Psoas muscle (tissue), 8 donors: ENCODE results near the gene CFAP97D1. TPM values are rescaled to one million over a fixed set of nuclear protein-coding genes. Genes with fewer than 3 reads are reported as not detected.

Source experiments
- ATAC-seq, 4 donors: fragments of 200-7000 bp; cut with Tn5 transposase; one replicate each; pipeline ENCODE4 v1.9.1; 2020; ENCODE audit warnings: moderate library complexity in 3 of 4, mild to moderate bottlenecking in 2 of 4
- DNase-seq, 2 donors: peaks; one replicate each; pipeline ENCODE4 v3.0.0-alpha.2; 2020
- H3K27ac ChIP-seq: fragments of 200-600 bp; one replicate; pipeline ENCODE4 v1.8.0; 2022
- H3K27me3 ChIP-seq, 3 donors: fragments of 200-600 bp in 1 of 3; one replicate each; pipeline versions ENCODE4 v1.6.1 to v1.8.0; 2013 to 2022; ENCODE audit warnings: low read length in 2 of 3, mild to moderate bottlenecking in 2 of 3, moderate library complexity in 1 of 3; ENCODE audit not compliant: insufficient read depth in 3 of 3
- H3K36me3 ChIP-seq, 2 donors: fragments of 200-600 bp in 1 of 2; one replicate each; pipeline versions ENCODE4 v1.6.1 to v1.8.0; 2013 to 2022; ENCODE audit warnings: low read depth in 1 of 2, mild to moderate bottlenecking in 1 of 2, moderate library complexity in 1 of 2; ENCODE audit not compliant: insufficient read depth in 1 of 2
- H3K4me1 ChIP-seq: fragments of 200-600 bp; one replicate; pipeline ENCODE4 v1.8.0; 2022
- H3K4me3 ChIP-seq: fragments of 200-600 bp; one replicate; pipeline ENCODE4 v1.8.0; 2022; ENCODE audit warnings: mild to moderate bottlenecking
- H3K9me3 ChIP-seq: fragments of 200-600 bp; one replicate; pipeline ENCODE4 v1.8.0; 2022
- CTCF ChIP-seq: fragments of 200-600 bp; IDR thresholded peaks from one replicate; pipeline ENCODE4 v1.8.0; 2022; ENCODE audit warnings: antibody characterized with exemption
- WGBS, 3 donors: extraction: QIAGEN DNeasy Blood & Tissue Kit; methylation state at CpG; one replicate each; pipeline versions ENCODE4 v1.1.6 to v1.1.7; 2013; 5-methylcytosine and 5-hydroxymethylcytosine counted together
- intact Hi-C, 2 donors: fragments of 100-400 bp; cut with DNase I; formaldehyde crosslinking; loops; one replicate each; pipeline versions ENCODE4 v1.11.0 to v1.14.2; 2022
- polyA plus RNA-seq, 3 donors: library from polyadenylated mRNA; stranded (reverse); fragments of 200-250 nt; gene quantifications; one replicate each; pipeline ENCODE4 v1.2.3, GENCODE V29; 2013
- total RNA-seq, 4 donors: library from RNA; stranded (reverse); fragmentation: NEBNext Ultra II Directional in 2 of 4; extraction: Animal tissue kit (Norgen Biotek cat#: 25700) in 2 of 4; gene quantifications; one replicate each; pipeline versions ENCODE4 v1.2.1 to v1.2.4, GENCODE V29; 2021 to 2023
- donor health status: healthy with polysubstance abuse.
- donor health status: DM: no; HTN: no; CAD: no; lungs with moderate emphysema.
- donor health status: Bipolar disorder and iron deficiency.
- donor health status: healthy.
- donor health status: DM: yes; HTN: yes; CAD: no.
- donor health status: DM: no; HTN: no; CAD: no.
- donor health status: DM: no; HTN: no; CAD: no.
- donor health status: DM: yes; HTN: yes; CAD: no.

The CFAP97D1 gene
- total and polyA plus RNA-seq, 7 donors, result 0.01 to 0.17 TPM; not detected in 5

GRCh38 chr17:43768382-43768781 lies 11.9 kb upstream of the CFAP97D1 start:
- ATAC-seq, result peak in 3 of 4 donors; percentile 32 to 64 (median 60)
- Histone ChIP-seq H3K4me1 (peaks cover 47% of the 10 kb centered on the region), H3K27ac (peak overlapping the region; percentile 46), H3K4me3 (no peak overlapping the region), H3K36me3 (peaks cover 11 to 81% of the 10 kb centered on the region in 2 donors), H3K27me3 (no peaks in the 10 kb centered on the region), H3K9me3 (no peaks in the 10 kb centered on the region)
- TF ChIP-seq CTCF, result no peak
- 26 to 51% (median 28%) methylated on average over 9 of the region's 9 CpGs for WGBS, 3 donors
- DNase-seq, result peak in 1 of 2 donors; percentile 45
- intact Hi-C loops, result no loop called here

DNA sequence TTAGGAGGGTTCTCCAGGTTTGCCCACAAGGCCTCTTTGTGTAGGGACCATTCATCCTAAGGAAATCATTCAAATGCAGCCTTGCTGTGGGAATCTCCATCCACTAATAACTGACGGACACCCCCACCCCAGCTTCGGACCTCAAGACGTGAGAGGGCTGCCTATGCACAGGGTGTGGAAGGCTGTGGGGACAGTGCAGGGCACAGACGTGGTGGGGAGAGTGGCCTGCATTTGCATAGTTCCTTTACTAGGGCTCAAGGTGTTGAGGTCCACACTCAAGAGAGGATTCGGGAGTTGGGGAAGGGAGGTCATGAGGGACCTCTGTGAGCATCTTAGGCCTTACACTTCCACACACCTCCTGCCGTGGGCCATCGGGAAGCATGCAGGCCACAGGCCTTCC lies 11.3 kb upstream of the CFAP97D1 start:
- peaks cover 11 to 86% of the 10 kb centered on the region in 2 donors for H3K36me3 ChIP-seq
- no peaks in the 10 kb centered on the region for H3K9me3 ChIP-seq
- DNase-seq, result no peak
- no peaks in the 10 kb centered on the region for H3K27me3 ChIP-seq
- no peak for TF ChIP-seq CTCF
- 83 to 92% (median 85%) methylated on average over 7 of the region's 7 CpGs for WGBS, 3 donors
- H3K27ac ChIP-seq, result peak overlapping the region; percentile 46
- H3K4me1 ChIP-seq, result peaks cover 51% of the 10 kb centered on the region
- H3K4me3 ChIP-seq, result no peak overlapping the region
- ATAC-seq, result no peak
- intact Hi-C loops, result no loop called here

DNA sequence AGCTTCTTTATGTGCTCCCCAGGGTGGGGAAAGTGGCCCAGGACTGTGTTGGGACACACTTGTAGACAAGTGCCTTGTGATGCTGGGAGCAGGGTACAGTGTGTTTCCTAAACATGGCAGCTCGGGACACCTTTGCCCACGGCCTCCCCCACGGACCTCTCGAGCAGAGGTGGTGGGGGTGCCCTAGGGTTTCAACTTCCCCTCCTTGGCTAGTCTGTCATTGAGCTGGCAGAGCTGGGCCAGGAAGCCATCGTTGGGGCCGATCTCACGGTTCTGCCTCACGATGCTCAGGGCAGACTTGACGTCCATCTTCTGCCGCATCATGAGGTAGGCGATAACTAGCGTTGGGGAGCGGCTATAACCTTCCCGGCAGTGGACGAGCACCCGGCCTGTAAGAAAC lies 10.8 kb upstream of the CFAP97D1 start:
- peaks cover 11 to 91% of the 10 kb centered on the region in 2 donors for H3K36me3 ChIP-seq
- H3K27me3 ChIP-seq, result no peaks in the 10 kb centered on the region
- WGBS, 3 donors, result 74 to 89% (median 83%) methylated on average over 16 of the region's 16 CpGs
- intact Hi-C loops, result no loop called here
- no peak overlapping the region for H3K4me3 ChIP-seq
- no peaks in the 10 kb centered on the region for H3K9me3 ChIP-seq
- peaks cover 56% of the 10 kb centered on the region for H3K4me1 ChIP-seq
- H3K27ac ChIP-seq, result peak overlapping the region; percentile 46
- no peak for DNase-seq
- TF ChIP-seq CTCF, result no peak
- no peak for ATAC-seq

DNA sequence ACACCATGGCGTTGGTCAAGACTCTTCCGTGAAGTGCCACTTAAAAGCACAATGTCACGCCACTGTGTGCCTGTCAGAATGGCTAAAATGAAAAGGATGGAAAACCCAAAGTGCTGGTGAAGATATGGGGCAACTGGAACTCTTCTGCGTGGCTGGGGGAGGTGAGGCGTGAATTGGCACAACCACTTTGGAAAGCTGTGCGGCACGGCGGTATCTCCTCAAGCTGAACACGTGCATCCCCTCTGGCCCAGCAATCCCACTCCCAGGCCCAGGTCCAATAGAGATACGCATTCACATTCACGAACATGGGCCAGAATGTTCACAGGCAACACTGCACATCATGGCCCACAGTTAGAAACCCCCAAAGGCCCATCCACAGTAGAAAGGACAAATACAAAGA lies 10.4 kb upstream of the CFAP97D1 start:
- no peak for ATAC-seq
- intact Hi-C loops, result no loop called here
- Histone ChIP-seq H3K9me3 (no peaks in the 10 kb centered on the region), H3K4me3 (no peak overlapping the region), H3K4me1 (peaks cover 60% of the 10 kb centered on the region), H3K27me3 (no peaks in the 10 kb centered on the region), H3K27ac (no peak overlapping the region), H3K36me3 (peaks cover 11 to 91% of the 10 kb centered on the region in 2 donors)
- no peak for TF ChIP-seq CTCF
- 79 to 96% (median 81%) methylated on average over 11 of the region's 11 CpGs for WGBS, 3 donors
- DNase-seq, result no peak

DNA sequence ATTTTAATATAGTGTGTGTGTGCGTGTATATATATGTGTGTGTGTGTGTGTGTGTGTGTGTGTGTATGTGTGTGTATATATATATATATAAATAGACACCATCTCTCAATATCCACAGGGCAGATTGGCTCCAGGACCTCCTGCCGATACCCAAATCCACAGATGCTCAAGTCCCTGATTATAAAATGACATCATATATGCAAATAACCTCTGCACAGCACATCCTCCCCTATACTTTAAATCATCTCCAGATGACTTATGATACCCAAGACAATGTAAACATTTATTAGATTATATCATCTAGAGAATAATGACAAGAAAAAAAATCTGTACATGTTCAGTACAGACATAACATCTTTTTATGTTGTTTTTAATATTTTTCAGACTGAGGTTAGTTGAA lies 9.3 kb upstream of the CFAP97D1 start:
- no peak overlapping the region for H3K27ac ChIP-seq
- no peak for DNase-seq
- peaks cover 71% of the 10 kb centered on the region for H3K4me1 ChIP-seq
- no peak for TF ChIP-seq CTCF
- ATAC-seq, result no peak
- H3K4me3 ChIP-seq, result no peak overlapping the region
- H3K27me3 ChIP-seq, result no peaks in the 10 kb centered on the region
- intact Hi-C loops, result no loop called here
- peaks cover 11 to 80% of the 10 kb centered on the region in 2 donors for H3K36me3 ChIP-seq
- no peaks in the 10 kb centered on the region for H3K9me3 ChIP-seq
- 64 to 86% (median 75%) methylated on average over 2 of the region's 2 CpGs for WGBS, 3 donors
